D721Med (cell line): Measurements from ENCODE around the gene PARD6G.

Source experiments
- DNase-seq: peaks from one replicate; pipeline ENCODE4 v3.0.0; 2011; ENCODE audit warnings: low spot score; ENCODE audit not compliant: insufficient read length
- FAIRE-seq: peaks from 2 replicates; lab custom pipeline; 2011; peaks lifted over from hg19 to GRCh38; lab: Jason Lieb, UNC
- TF ChIP-seq, protein P1 (sequence below): IDR thresholded peaks from 2 replicates; pipeline ENCODE4 v1.5.1; 2012; ENCODE audit warnings: mild to moderate bottlenecking, control low read depth; ENCODE audit not compliant: insufficient read depth; ENCODE audit errors: missing control alignments

The PARD6G gene

GRCh38 chr18:80129672-80130367, 117.5 kb downstream of the PARD6G start:
- FAIRE-seq: peak; percentile 97
- no peak for DNase-seq
- TF ChIP-seq, protein P1, sequence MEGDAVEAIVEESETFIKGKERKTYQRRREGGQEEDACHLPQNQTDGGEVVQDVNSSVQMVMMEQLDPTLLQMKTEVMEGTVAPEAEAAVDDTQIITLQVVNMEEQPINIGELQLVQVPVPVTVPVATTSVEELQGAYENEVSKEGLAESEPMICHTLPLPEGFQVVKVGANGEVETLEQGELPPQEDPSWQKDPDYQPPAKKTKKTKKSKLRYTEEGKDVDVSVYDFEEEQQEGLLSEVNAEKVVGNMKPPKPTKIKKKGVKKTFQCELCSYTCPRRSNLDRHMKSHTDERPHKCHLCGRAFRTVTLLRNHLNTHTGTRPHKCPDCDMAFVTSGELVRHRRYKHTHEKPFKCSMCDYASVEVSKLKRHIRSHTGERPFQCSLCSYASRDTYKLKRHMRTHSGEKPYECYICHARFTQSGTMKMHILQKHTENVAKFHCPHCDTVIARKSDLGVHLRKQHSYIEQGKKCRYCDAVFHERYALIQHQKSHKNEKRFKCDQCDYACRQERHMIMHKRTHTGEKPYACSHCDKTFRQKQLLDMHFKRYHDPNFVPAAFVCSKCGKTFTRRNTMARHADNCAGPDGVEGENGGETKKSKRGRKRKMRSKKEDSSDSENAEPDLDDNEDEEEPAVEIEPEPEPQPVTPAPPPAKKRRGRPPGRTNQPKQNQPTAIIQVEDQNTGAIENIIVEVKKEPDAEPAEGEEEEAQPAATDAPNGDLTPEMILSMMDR: no peak

- DNase-seq (no peak), FAIRE-seq (no peak)
- TF ChIP-seq, protein P1: no peak
Observed at GRCh38 chr18:80127635-80128034, 119.7 kb downstream of the PARD6G start.

GRCh38 chr18:80126797-80127196, 120.5 kb downstream of the PARD6G start:
- DNase-seq (no peak), FAIRE-seq (no peak)
- TF ChIP-seq, protein P1: no peak

GRCh38 chr18:80124131-80124530, 123.2 kb downstream of the PARD6G start:
- FAIRE-seq (peak; percentile 91), DNase-seq (no peak)
- TF ChIP-seq, protein P1: no peak

GRCh38 chr18:80120932-80121331, 126.4 kb downstream of the PARD6G start:
- FAIRE-seq (no peak), DNase-seq (no peak)
- TF ChIP-seq, protein P1: no peak

GRCh38 chr18:80119111-80119510, 128.2 kb downstream of the PARD6G start:
- TF ChIP-seq, protein P1: no peak
- FAIRE-seq (peak; percentile 100), DNase-seq (peak; percentile 62)

DNA sequence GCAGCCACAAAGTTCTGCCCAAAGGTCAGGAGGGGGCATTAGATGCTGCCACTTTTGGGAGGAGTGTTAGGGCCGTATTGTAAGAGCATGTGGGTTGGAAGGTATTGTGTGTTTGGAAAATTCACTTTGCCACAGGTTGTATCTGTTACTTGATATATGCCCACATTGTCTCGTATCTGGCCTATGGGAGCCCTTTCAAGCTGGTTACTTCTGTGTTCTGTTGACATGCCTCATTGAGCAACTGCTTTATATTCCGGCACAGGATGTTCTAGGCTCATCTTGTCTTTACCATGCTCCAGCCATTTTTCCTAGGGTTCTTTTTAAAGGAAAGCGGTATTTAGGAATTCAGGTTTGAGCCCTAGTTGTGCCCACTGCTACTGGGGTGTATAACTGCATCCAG, 132.3 kb downstream of the PARD6G start:
- no peak for FAIRE-seq
- TF ChIP-seq, protein P1: no peak
- no peak for DNase-seq
